ENCODE measurements around the gene CYTH1. TPM values are rescaled to one million over a fixed set of nuclear protein-coding genes. Genes with fewer than 3 reads are reported as not detected.

CYTH1 gene
- total RNA-seq, 1 experiment from 2014 or later = 34.3 TPM

DNA sequence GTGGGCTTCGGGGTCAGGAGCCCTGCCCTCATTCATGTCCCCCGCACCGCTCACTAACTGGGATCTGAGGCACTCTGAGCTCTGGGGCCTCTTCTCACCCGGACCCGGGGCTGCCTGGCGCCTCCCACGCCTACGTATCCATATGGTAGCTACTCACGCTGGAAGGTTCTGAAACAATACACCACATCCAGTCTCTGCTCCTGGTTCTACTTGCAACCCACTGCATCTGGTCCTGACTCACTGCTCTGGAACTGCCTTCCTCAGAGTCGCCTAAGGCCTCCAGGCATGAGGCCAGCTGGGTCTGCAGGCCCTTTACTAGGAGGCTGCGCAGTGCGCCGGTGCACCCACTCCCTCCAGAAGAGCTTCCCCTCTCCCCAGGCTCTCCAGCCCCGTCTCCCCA lies 40.5 kb upstream of the CYTH1 start:
- intact Hi-C loops (cut with micrococcal nuclease) = no loop called here
- no peak for DNase-seq (ENCODE audit: low read depth, low spot score)
- Histone ChIP-seq H2AFZ (ENCODE audit: low read depth, low read length, poor library complexity, severe bottlenecking) (no peak overlapping the region), H4K20me1 (ENCODE audit: insufficient read depth) (peaks cover 12% of the 10 kb centered on the region; the same call in 1 of the 2 replicates), H3K27ac (ENCODE audit: low read depth, low read length) (no peak overlapping the region), H3K4me3 (replicated peaks in 1 of 2; ENCODE audit: low read depth in 1 of 2, low read length in 2 of 2) (no peak overlapping the region), H3K36me3 (ENCODE audit: control insufficient read depth in 1 of 2, insufficient read depth in 2 of 2, low read length in 2 of 2) (peaks cover 78 to 92% of the 10 kb centered on the region in 2 experiments), H3K9ac (ENCODE audit: low read length) (no peak overlapping the region), H3K79me2 (ENCODE audit: insufficient read depth, low read length) (peaks cover 62% of the 10 kb centered on the region), H3K9me3 (ENCODE audit: control insufficient read depth in 1 of 2, insufficient read depth in 1 of 2, low read depth in 1 of 2, low read length in 2 of 2) (no peaks in the 10 kb centered on the region), H3K4me2 (ENCODE audit: low read length) (no peak overlapping the region), H3K9me2 (ENCODE audit: insufficient read depth) (no peaks in the 10 kb centered on the region), H3K4me1 (ENCODE audit: control insufficient read depth in 1 of 2, insufficient read depth in 2 of 2, low read length in 2 of 2) (no peaks in the 10 kb centered on the region), H3K27me3 (ENCODE audit: insufficient read depth, low read length) (no peaks in the 10 kb centered on the region)
- BruUV-seq (replicated peaks) = no TSS peak
- ChIA-PET CTCF (no interaction called here), POLR2A (interaction anchor here (0.6 to 0.9 kb wide), 2 partner anchors 10 to 25 kb away, joined by 3 to 4 read pairs; no protein-coding TSS in a partner anchor), RAD21 (ENCODE audit: low non-redundant PET in 1 of 2, low total read pairs in 2 of 2, uncharacterized antibody in 2 of 2, unreplicated experiment in 2 of 2) (no interaction called here)
- TF ChIP-seq RAD21 (IDR thresholded peaks at IDR 0.05; ENCODE audit: low read depth) (no peak), FOSL1 (IDR thresholded peaks at IDR 0.05; ENCODE audit: low read depth) (no peak), ELF1 (IDR thresholded peaks at IDR 0.05; ENCODE audit: borderline replicate concordance, low read depth) (no peak), SRF (IDR thresholded peaks at IDR 0.05; ENCODE audit: low read depth) (no peak), CBX3 (IDR thresholded peaks at IDR 0.05; ENCODE audit: low read depth) (no peak), JUND (IDR thresholded peaks at IDR 0.05) (no peak), EZH2 (IDR thresholded peaks at IDR 0.05) (no peak), EZH2phosphoT487 (IDR thresholded peaks at IDR 0.05; ENCODE audit: borderline replicate concordance) (no peak), TCF7L2 (IDR thresholded peaks at IDR 0.05; ENCODE audit: borderline replicate concordance, extremely low read depth, insufficient read depth, insufficient read length) (no peak), POLR2A (IDR thresholded peaks at IDR 0.05; ENCODE audit: borderline replicate concordance, extremely low read depth, insufficient read depth, insufficient read length) (no peak), YY1 (IDR thresholded peaks at IDR 0.05; ENCODE audit: extremely low read depth, insufficient replicate concordance, low read depth, low read length) (no peak), ZFX (IDR thresholded peaks at IDR 0.05) (no peak), ZNF274 (IDR thresholded peaks at IDR 0.05; ENCODE audit: low read depth, low read length) (no peak), POLR2AphosphoS5 (IDR thresholded peaks at IDR 0.05; ENCODE audit: low read depth, low read length) (no peak), SP1 (IDR thresholded peaks at IDR 0.05; ENCODE audit: low read depth) (no peak)
- TF ChIP-seq, protein P1, sequence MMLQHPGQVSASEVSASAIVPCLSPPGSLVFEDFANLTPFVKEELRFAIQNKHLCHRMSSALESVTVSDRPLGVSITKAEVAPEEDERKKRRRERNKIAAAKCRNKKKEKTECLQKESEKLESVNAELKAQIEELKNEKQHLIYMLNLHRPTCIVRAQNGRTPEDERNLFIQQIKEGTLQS (IDR thresholded peaks at IDR 0.05) = no peak
- TF ChIP-seq, protein P2, sequence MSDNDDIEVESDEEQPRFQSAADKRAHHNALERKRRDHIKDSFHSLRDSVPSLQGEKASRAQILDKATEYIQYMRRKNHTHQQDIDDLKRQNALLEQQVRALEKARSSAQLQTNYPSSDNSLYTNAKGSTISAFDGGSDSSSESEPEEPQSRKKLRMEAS (IDR thresholded peaks at IDR 0.05) = no peak
- TF ChIP-seq, protein P3, sequence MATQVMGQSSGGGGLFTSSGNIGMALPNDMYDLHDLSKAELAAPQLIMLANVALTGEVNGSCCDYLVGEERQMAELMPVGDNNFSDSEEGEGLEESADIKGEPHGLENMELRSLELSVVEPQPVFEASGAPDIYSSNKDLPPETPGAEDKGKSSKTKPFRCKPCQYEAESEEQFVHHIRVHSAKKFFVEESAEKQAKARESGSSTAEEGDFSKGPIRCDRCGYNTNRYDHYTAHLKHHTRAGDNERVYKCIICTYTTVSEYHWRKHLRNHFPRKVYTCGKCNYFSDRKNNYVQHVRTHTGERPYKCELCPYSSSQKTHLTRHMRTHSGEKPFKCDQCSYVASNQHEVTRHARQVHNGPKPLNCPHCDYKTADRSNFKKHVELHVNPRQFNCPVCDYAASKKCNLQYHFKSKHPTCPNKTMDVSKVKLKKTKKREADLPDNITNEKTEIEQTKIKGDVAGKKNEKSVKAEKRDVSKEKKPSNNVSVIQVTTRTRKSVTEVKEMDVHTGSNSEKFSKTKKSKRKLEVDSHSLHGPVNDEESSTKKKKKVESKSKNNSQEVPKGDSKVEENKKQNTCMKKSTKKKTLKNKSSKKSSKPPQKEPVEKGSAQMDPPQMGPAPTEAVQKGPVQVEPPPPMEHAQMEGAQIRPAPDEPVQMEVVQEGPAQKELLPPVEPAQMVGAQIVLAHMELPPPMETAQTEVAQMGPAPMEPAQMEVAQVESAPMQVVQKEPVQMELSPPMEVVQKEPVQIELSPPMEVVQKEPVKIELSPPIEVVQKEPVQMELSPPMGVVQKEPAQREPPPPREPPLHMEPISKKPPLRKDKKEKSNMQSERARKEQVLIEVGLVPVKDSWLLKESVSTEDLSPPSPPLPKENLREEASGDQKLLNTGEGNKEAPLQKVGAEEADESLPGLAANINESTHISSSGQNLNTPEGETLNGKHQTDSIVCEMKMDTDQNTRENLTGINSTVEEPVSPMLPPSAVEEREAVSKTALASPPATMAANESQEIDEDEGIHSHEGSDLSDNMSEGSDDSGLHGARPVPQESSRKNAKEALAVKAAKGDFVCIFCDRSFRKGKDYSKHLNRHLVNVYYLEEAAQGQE (IDR thresholded peaks at IDR 0.05; ENCODE audit: low read depth) = no peak
- TF ChIP-seq, protein P4, sequence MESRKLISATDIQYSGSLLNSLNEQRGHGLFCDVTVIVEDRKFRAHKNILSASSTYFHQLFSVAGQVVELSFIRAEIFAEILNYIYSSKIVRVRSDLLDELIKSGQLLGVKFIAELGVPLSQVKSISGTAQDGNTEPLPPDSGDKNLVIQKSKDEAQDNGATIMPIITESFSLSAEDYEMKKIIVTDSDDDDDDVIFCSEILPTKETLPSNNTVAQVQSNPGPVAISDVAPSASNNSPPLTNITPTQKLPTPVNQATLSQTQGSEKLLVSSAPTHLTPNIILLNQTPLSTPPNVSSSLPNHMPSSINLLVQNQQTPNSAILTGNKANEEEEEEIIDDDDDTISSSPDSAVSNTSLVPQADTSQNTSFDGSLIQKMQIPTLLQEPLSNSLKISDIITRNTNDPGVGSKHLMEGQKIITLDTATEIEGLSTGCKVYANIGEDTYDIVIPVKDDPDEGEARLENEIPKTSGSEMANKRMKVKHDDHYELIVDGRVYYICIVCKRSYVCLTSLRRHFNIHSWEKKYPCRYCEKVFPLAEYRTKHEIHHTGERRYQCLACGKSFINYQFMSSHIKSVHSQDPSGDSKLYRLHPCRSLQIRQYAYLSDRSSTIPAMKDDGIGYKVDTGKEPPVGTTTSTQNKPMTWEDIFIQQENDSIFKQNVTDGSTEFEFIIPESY (IDR thresholded peaks at IDR 0.05; ENCODE audit: extremely low read depth, insufficient replicate concordance, low read length) = no peak
- ATAC-seq = no peak

Data from HCT116 (cell line).